IMR-90 (cell line): ENCODE measurements around the gene DRAXIN. TPM values are rescaled to one million over a fixed set of nuclear protein-coding genes. Genes with fewer than 3 reads are reported as not detected.

Source experiments
- ATAC-seq: fragments of 200-7000 bp; cut with Tn5 transposase; 2 replicates; pipeline ENCODE4 v1.9.1; 2020; ENCODE audit warnings: low read depth, mild to moderate bottlenecking, moderate library complexity
- BruUV-seq: library from RNA; stranded (reverse); fragments of 400-500 nt; replicated peaks from 2 replicates; lab custom pipeline; 2021; lab: Mats Ljungman, UMichigan
- CTCF ChIA-PET: fragments of 300-600 bp; formaldehyde crosslinking; extraction: SDS; loops from one replicate; lab custom pipeline; 2021; ENCODE audit warnings: antibody characterized with exemption; lab: Yijun Ruan, JAX
- POLR2A ChIA-PET: fragments of 300-600 bp; sonication (Branson Sonifier 250); formaldehyde crosslinking; loops from one replicate; lab custom pipeline; 2022; ENCODE audit warnings: antibody characterized with exemption; ENCODE audit not compliant: unreplicated experiment; lab: Charles Lee
- DNase-seq: peaks from one replicate; pipeline ENCODE4 v3.0.0; 2013
- H2AFZ ChIP-seq: replicated peaks from 2 replicates; pipeline ENCODE3; 2013; ENCODE audit warnings: low read length, mild to moderate bottlenecking; ENCODE audit not compliant: poor library complexity
- H2AK5ac ChIP-seq: 2 replicates; pipeline ENCODE4 v1.6.1; 2013; ENCODE audit warnings: low read depth, low read length, inconsistent platforms
- H2AK9ac ChIP-seq: replicated peaks from 2 replicates; pipeline ENCODE3; 2013; ENCODE audit warnings: mild to moderate bottlenecking, low read depth, low read length, moderate library complexity; ENCODE audit not compliant: poor library complexity
- H2BK120ac ChIP-seq: 2 replicates; pipeline ENCODE4 v1.6.1; 2013; ENCODE audit warnings: low read depth, low read length, inconsistent platforms
- H2BK15ac ChIP-seq: 3 replicates; pipeline ENCODE4 v1.6.1; 2013; ENCODE audit warnings: low read depth, low read length, inconsistent platforms
- H2BK20ac ChIP-seq: 2 replicates; pipeline ENCODE4 v1.6.1; 2013; ENCODE audit warnings: low read depth, mild to moderate bottlenecking, inconsistent platforms, low read length, moderate library complexity
- H2BK5ac ChIP-seq: 2 replicates; pipeline ENCODE4 v1.6.1; 2013; ENCODE audit warnings: mild to moderate bottlenecking, low read depth, low read length, inconsistent platforms; ENCODE audit not compliant: poor library complexity, severe bottlenecking
- H3K14ac ChIP-seq: replicated peaks from 2 replicates; pipeline ENCODE4 v1.6.1; 2013; ENCODE audit warnings: low read depth, low read length, inconsistent platforms
- H3K18ac ChIP-seq: 2 replicates; pipeline ENCODE4 v1.6.1; 2013; ENCODE audit warnings: low read depth, low read length, control low read depth
- H3K23ac ChIP-seq: 2 replicates; pipeline ENCODE4 v1.6.1; 2013; ENCODE audit warnings: low read depth, low read length, inconsistent platforms
- H3K27ac ChIP-seq: 2 replicates; pipeline ENCODE4 v1.5.1; 2013; ENCODE audit warnings: mild to moderate bottlenecking, control low read depth, low read length; ENCODE audit not compliant: insufficient read depth
- H3K27me3 ChIP-seq: 2 replicates; pipeline ENCODE4 v1.6.1; 2013; ENCODE audit warnings: low read length; ENCODE audit not compliant: control insufficient read depth, insufficient read depth
- H3K36me3 ChIP-seq: 2 replicates; pipeline ENCODE4 v1.6.1; 2013; ENCODE audit warnings: low read length, mixed read lengths; ENCODE audit not compliant: control insufficient read depth, insufficient read depth
- H3K4ac ChIP-seq: 2 replicates; pipeline ENCODE4 v1.6.1; 2013; ENCODE audit warnings: low read depth, low read length, inconsistent platforms
- H3K4me1 ChIP-seq: 2 replicates; pipeline ENCODE4 v1.6.1; 2013; ENCODE audit warnings: low read length, mixed read lengths; ENCODE audit not compliant: control insufficient read depth, insufficient read depth
- H3K4me2 ChIP-seq: 2 replicates; pipeline ENCODE4 v1.6.1; 2013; ENCODE audit warnings: low read depth, mild to moderate bottlenecking, control low read depth, low read length, moderate library complexity
- H3K4me3 ChIP-seq: 2 replicates; pipeline ENCODE4 v1.5.1; 2013; ENCODE audit warnings: low read depth, mild to moderate bottlenecking, control low read depth, low read length, moderate library complexity; ENCODE audit not compliant: insufficient read depth
- H3K56ac ChIP-seq: 2 replicates; pipeline ENCODE4 v1.6.1; 2013; ENCODE audit warnings: low read length, inconsistent platforms; ENCODE audit not compliant: insufficient read depth; ENCODE audit errors: extremely low read depth
- H3K79me1 ChIP-seq, 2 experiments: 2 replicates each; pipeline ENCODE4 v1.6.1; 2013; ENCODE audit warnings: low read length in 2 of 2, inconsistent platforms in 1 of 2, low read depth in 1 of 2
- H3K9ac ChIP-seq: 2 replicates; pipeline ENCODE4 v1.6.1; 2013; ENCODE audit warnings: low read depth, low read length, control low read depth
- H3K9me1 ChIP-seq: 2 replicates; pipeline ENCODE4 v1.6.1; 2013; ENCODE audit warnings: low read length, inconsistent platforms; ENCODE audit not compliant: insufficient read depth
- H3K9me3 ChIP-seq: 2 replicates; pipeline ENCODE4 v1.6.1; 2013; ENCODE audit warnings: low read length; ENCODE audit not compliant: control insufficient read depth, insufficient read depth
- H4K20me1 ChIP-seq: 2 replicates; pipeline ENCODE4 v1.6.1; 2013; ENCODE audit warnings: low read length, inconsistent platforms; ENCODE audit not compliant: insufficient read depth
- H4K5ac ChIP-seq: 2 replicates; pipeline ENCODE4 v1.6.1; 2013; ENCODE audit warnings: mild to moderate bottlenecking, low read depth, low read length, control low read depth
- H4K8ac ChIP-seq, 2 experiments: 2 replicates each; pipeline ENCODE4 v1.6.1; 2013; ENCODE audit warnings: low read depth in 2 of 2, low read length in 2 of 2, control low read depth in 1 of 2, inconsistent platforms in 1 of 2
- H4K91ac ChIP-seq: 2 replicates; pipeline ENCODE4 v1.6.1; 2013; ENCODE audit warnings: low read depth, low read length, inconsistent platforms; ENCODE audit not compliant: insufficient read depth
- BHLHE40 ChIP-seq: fragments of 150-350 bp; IDR thresholded peaks from 2 replicates; pipeline ENCODE4 v1.6.1; 2016; ENCODE audit warnings: mild to moderate bottlenecking, low read depth, low read length
- CEBPB ChIP-seq: IDR thresholded peaks from 2 replicates; pipeline ENCODE4 v1.6.1; 2012; ENCODE audit warnings: low read depth, low read length, improper control_type of control experiment
- CHD1 ChIP-seq: IDR thresholded peaks from 2 replicates; pipeline ENCODE4 v1.6.1; 2012; ENCODE audit warnings: low read depth, low read length, improper control_type of control experiment
- CTCF ChIP-seq: conservative IDR thresholded peaks from 2 replicates; pipeline ENCODE4 v1.5.1; 2012; ENCODE audit warnings: mild to moderate bottlenecking, low read depth, low read length, improper control_type of control experiment
- ELK1 ChIP-seq: fragments of 150-350 bp; IDR thresholded peaks from 2 replicates; pipeline ENCODE4 v1.6.1; 2016; ENCODE audit warnings: low read depth, mild to moderate bottlenecking, low read length, moderate library complexity, borderline replicate concordance
- FOS ChIP-seq: fragments of 150-350 bp; IDR thresholded peaks from 2 replicates; pipeline ENCODE4 v1.6.1; 2016; ENCODE audit warnings: low read depth, low read length
- MXI1 ChIP-seq: IDR thresholded peaks from 2 replicates; pipeline ENCODE4 v1.6.1; 2012; ENCODE audit warnings: low read depth, mild to moderate bottlenecking, low read length, moderate library complexity, borderline replicate concordance
- POLR2A ChIP-seq: IDR thresholded peaks from 2 replicates; pipeline ENCODE4 v1.6.1; 2012; ENCODE audit warnings: mild to moderate bottlenecking, low read depth, low read length
- RCOR1 ChIP-seq: IDR thresholded peaks from 2 replicates; pipeline ENCODE4 v1.6.1; 2012; ENCODE audit warnings: mild to moderate bottlenecking, low read length, improper control_type of control experiment; ENCODE audit not compliant: insufficient replicate concordance
- RFX5 ChIP-seq: IDR thresholded peaks from 2 replicates; pipeline ENCODE4 v1.8.0; 2012; ENCODE audit warnings: low read depth, mild to moderate bottlenecking, low read length, moderate library complexity
- WGBS, 2 experiments: methylation state at CpG; one replicate each; pipeline versions ENCODE4 v1.1.5 to v1.1.7; 2013; ENCODE audit warnings: missing lambda C conversion rate in 2 of 2; ENCODE audit not compliant: insufficient read length in 1 of 2; ENCODE audit errors: extremely low coverage in 2 of 2; 5-methylcytosine and 5-hydroxymethylcytosine counted together
- dilution Hi-C: fragments of 300-500 bp; cut with HindIII; formaldehyde crosslinking; loops from one replicate; pipeline ENCODE4 v1.14.3; 2018; ENCODE audit warnings: low sequenced_read_pairs; ENCODE audit not compliant: unreplicated experiment
- in situ Hi-C: fragments of 300-500 bp; cut with MboI; formaldehyde crosslinking; loops from 3 replicates; pipeline ENCODE4 v1.14.3; 2019; ENCODE audit warnings: low sequenced_read_pairs, inconsistent platforms, mixed read lengths
- intact Hi-C: fragments of 100-400 bp; cut with micrococcal nuclease; formaldehyde crosslinking; loops from 2 replicates; pipeline ENCODE4 v1.10.0; 2022
- polyA plus RNA-seq, 3 experiments: library from polyadenylated mRNA; depleted of rRNA; stranded (reverse); fragments of >200 nt; gene quantifications; 2 replicates each; pipeline ENCODE4 v1.2.3, GENCODE V29; 2012; ENCODE audit warnings: low replicate concordance in 1 of 3
- total RNA-seq: library from RNA; depleted of rRNA; stranded (reverse); fragments of >200 nt; gene quantifications from 2 replicates; pipeline ENCODE4 v1.2.3, GENCODE V29; 2012
- TF ChIP-seq, protein P1 (sequence below): fragments of 150-350 bp; IDR thresholded peaks from 2 replicates; pipeline ENCODE4 v1.6.1; 2017; ENCODE audit warnings: mild to moderate bottlenecking, antibody characterized with exemption, low read length, low read depth

The DRAXIN gene
- total and polyA plus RNA-seq, 2 of the 4 experiments (the other 2 are of a cell fraction): under 0.01 to 0.02 TPM

- intact Hi-C loops (no loop called here), in situ Hi-C loops (no loop called here), dilution Hi-C loops (no loop called here)
- Histone ChIP-seq H4K5ac (no peak overlapping the region), H2AFZ (no peak overlapping the region), H4K8ac (no peak overlapping the region), H3K27me3 (no peaks in the 10 kb centered on the region), H4K20me1 (no peaks in the 10 kb centered on the region), H3K79me1 (no peaks in the 10 kb centered on the region), H3K4ac (no peak overlapping the region), H3K9ac (no peak overlapping the region), H3K27ac (no peak overlapping the region), H2AK5ac (no peak overlapping the region), H2AK9ac (no peak overlapping the region), H2BK20ac (no peak overlapping the region), H2BK15ac (no peak overlapping the region), H3K14ac (no peak overlapping the region), H3K4me2 (no peak overlapping the region), H2BK120ac (no peak overlapping the region), H3K9me3 (no peaks in the 10 kb centered on the region), H3K4me3 (no peak overlapping the region), H3K36me3 (peaks cover 38% of the 10 kb centered on the region), H3K18ac (no peak overlapping the region), H4K91ac (no peak overlapping the region), H2BK5ac (no peak overlapping the region), H3K23ac (no peak overlapping the region), H3K4me1 (no peaks in the 10 kb centered on the region), H3K9me1 (peaks cover 3% of the 10 kb centered on the region; the same call in 1 of the 2 replicates), H3K56ac (no peak overlapping the region)
- 83% methylated on average over 4 of the region's 6 CpGs; no CpG with 5 or more reads in 1 of the 2 experiments for whole genome bisulfite sequencing, 2 experiments
- no peak for TF ChIP-seq CHD1
- no peak for TF ChIP-seq RFX5
- TF ChIP-seq RCOR1: no peak
- no peak for TF ChIP-seq ELK1
- no peak for TF ChIP-seq CEBPB
- TF ChIP-seq BHLHE40: no peak
- TF ChIP-seq CTCF: no peak
- no peak for TF ChIP-seq FOS
- TF ChIP-seq POLR2A: no peak
- TF ChIP-seq MXI1: no peak
- TF ChIP-seq, protein P1, sequence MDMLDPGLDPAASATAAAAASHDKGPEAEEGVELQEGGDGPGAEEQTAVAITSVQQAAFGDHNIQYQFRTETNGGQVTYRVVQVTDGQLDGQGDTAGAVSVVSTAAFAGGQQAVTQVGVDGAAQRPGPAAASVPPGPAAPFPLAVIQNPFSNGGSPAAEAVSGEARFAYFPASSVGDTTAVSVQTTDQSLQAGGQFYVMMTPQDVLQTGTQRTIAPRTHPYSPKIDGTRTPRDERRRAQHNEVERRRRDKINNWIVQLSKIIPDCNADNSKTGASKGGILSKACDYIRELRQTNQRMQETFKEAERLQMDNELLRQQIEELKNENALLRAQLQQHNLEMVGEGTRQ: no peak
- POLR2A ChIA-PET: no interaction called here
- ATAC-seq (no peak), DNase-seq (no peak)
- BruUV-seq: no TSS peak
- CTCF ChIA-PET: no interaction called here
Measured at GRCh38 chr1:11671205-11671543, 20.3 kb upstream of the DRAXIN start.
